Daoy (cell line): Measurements from ENCODE around the gene CNGA3. TPM values are rescaled to one million over a fixed set of nuclear protein-coding genes. Genes with fewer than 3 reads are reported as not detected.
"Not testable (repeated sequence)": the region's sequence is repeated elsewhere in the genome, so short reads cannot be mapped to it uniquely, and the experiment has no call there.

Experiments
- DNase-seq: peaks from one replicate; pipeline ENCODE4 v3.0.0-alpha.2; 2015; ENCODE audit warnings: low read depth
- total RNA-seq: library from RNA; depleted of rRNA; stranded (reverse); fragments of >200 nt; shearing (Covaris generic); gene quantifications from 2 replicates; pipeline ENCODE4 v1.2.3, GENCODE V29; 2014

Gene CNGA3
- total RNA-seq, 1 experiment from 2014 or later = not detected

DNA sequence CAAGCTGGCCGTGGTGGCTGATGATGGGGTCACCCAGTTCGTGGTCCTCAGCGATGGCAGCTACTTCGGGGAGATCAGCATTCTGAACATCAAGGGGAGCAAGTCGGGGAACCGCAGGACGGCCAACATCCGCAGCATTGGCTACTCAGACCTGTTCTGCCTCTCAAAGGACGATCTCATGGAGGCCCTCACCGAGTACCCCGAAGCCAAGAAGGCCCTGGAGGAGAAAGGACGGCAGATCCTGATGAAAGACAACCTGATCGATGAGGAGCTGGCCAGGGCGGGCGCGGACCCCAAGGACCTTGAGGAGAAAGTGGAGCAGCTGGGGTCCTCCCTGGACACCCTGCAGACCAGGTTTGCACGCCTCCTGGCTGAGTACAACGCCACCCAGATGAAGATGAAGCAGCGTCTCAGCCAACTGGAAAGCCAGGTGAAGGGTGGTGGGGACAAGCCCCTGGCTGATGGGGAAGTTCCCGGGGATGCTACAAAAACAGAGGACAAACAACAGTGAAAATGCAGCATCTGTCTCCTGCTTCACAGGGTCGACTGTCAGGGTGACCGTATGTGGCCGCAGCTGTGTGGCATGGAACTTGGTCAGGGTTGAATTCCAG, 50.6 kb downstream of the CNGA3 start:
- DNase-seq = no peak

DNA sequence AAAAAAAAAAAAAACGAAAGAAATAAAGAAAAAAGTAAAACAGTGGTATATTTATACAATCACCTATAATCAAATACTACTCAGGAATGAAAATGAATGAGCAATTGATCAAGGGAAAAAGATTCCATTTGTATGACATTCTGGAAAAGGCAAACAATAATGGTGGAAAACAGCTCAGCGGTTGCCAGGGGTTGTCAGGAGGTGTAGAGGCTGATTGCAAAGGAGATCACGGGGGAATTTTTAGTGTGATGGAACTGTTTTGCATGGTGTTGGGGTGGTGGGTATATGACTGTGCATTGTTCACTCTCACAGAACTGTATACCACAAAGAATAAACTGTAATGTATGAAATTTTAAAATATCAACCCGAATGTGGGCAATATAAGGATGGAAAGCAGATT, 52.9 kb downstream of the CNGA3 start:
- no peak for DNase-seq

DNA sequence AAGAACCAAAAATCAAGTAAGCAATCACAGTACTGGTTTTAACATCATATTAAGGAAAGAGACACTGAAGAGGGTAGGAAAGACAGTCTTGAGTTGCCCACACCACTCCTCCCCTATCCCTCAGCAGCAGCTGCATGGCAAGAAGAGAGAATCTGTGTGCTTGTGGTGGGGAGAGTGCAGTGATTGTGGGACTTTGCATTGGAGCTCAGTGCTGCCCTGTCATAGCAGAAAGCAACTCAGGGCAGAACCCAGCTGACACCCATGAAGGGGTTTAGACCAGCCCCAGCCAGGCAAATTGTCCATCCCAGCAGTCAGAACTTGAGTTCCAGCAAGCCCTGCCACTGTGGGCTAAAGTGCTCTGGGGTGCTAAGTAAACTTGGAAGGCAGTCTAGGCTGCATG, 57.6 kb downstream of the CNGA3 start:
- no peak for DNase-seq

DNA sequence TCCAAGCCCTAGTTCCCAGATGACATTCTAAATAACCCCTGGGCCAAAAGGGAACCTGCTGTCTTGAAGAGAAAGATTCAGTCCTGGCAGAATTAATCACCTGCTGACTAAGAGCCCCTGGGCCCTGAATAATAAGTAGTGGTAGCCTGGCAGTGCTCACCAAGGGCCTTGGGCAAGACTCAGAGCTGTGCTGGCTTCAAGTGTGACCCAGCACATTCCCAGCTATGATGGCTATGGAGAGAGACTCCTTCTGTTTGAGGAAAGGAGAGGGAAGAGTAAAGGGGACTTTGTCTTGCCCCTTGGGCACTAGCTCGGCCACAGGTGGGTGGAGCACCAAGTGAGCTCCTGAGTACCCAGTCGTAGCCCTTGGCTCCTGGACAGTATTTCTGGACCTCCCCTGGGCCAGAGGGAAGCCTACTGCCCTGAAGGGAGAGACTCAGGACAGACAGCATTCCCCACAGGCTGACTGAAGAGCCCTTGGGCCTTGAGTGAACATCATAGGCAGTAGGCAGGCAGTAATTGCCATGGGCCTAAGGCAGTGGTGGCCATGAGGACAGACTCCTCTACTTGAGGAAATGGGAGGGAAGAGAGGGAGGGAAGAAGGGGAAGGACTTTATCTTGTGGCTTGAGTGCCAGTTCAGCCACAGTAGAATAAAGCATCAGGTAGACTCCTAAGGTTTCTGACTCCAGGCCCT, 58.4 kb downstream of the CNGA3 start:
- DNase-seq = no peak

DNA sequence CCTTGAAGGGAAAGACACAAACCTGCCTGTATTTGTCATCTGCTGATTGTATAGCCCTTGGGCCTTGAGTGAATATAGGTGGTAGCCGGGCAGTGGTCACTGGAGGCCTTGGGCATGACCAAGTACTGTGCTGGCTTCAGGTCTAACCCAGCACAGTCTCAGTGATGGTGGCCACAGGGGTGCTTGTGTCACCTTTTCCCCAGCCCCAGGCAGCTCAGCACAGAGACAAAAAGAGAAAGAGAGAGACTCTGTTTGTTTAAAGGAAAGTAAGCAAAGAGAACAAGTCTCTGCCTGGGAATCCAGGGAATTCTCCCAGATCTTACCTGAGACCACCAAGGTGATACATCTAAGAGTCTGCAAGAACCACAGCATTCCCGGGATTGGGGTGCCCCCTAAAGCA, 59.0 kb downstream of the CNGA3 start:
- no peak for DNase-seq

DNA sequence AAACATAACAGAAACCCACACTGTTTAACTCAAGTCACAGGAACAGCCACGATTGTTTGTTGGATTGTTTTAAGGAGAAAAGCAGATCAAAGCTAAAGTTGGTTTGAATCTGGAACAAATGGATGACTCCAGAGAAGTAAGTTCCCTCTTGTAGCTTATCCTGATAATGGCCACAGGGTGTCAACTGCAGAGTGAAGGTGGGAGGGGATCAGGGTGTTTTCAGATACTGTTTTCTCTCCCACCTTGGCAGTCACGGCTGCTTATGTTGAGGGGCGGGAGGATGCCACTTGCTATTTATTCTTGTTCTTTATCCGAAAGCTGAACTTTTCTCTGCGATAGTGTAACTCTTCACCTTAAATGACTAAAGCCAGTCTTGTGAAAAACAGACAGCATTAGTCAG, 61.9 kb downstream of the CNGA3 start:
- DNase-seq = no peak

DNA sequence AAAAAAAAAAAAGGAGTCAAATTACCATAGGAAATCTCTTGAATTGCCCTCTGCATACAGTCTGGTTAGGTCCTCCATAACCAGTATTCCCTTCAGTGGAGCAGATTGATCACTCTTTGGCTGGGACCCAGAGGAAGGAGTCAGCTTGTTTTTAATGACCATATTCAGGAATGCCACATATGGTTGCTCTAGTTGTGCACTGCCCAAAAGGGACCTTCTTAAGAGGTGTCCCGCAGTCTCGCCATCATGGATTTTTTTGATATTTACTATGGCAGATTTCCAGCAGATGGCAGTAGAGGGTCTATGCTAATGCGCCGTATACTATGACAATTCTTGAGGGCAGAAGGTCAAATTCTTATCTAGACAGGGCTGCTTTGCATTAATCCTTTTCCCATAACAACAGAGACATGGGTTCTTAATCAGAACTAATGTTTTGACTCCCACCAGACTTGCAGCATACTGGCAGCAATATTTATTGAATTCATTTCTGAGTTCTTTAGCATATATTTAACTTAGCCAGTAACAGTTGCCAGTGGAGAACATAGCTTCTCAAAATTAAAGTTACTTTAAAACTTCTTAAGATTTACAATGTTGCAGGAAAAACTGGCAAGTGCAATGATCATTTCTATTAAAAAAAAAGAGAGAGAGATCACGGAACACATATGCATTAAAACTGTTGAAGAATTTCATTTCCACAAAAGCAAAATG, 66.6 kb downstream of the CNGA3 start:
- DNase-seq = peak; percentile 41

DNA sequence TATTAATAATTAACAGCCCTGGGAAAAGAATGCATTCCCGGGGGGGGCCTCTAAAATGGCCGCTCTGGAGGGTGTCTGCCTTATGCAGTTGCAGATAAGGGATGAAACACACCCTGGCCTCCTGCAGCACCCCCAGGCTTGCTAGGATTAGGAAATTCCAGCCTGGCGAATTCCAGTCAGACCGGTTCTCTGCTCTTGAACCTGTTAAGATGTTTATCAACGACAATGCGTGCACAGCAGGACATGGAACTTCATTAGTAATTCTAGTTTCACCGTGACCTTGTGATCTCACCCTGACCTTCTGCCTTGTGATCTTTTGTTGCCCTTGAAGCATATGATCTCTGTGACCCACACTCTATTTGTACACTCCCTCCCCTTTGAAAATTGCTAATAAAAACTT, 68.0 kb downstream of the CNGA3 start:
- not testable (repeated sequence) for DNase-seq

DNA sequence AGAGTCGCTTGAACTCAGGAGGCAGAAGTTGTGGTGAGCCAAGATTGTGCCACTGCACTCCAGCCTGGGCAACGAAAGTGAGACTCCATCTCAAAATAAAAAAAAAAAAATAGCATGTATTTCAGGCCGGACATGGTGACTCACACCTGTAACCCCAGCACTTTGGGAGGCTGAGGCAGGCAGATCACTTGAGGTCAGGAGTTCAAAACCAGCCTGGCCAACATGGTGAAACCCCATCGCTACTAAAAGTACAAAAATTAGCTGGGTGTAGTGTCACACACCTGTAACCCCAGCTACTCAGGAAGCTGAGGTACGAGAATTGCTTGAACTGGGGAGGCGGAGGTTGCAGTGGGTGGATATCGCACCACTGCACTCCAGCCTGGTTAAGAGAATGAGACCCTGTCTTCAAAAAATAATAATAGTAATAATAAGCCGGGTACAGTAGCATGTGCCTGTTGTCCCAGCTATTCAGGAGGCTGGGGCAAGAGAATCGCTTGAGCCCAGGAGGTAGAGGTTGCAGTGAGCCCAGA, 69.5 kb downstream of the CNGA3 start:
- DNase-seq = not testable (repeated sequence)

DNA sequence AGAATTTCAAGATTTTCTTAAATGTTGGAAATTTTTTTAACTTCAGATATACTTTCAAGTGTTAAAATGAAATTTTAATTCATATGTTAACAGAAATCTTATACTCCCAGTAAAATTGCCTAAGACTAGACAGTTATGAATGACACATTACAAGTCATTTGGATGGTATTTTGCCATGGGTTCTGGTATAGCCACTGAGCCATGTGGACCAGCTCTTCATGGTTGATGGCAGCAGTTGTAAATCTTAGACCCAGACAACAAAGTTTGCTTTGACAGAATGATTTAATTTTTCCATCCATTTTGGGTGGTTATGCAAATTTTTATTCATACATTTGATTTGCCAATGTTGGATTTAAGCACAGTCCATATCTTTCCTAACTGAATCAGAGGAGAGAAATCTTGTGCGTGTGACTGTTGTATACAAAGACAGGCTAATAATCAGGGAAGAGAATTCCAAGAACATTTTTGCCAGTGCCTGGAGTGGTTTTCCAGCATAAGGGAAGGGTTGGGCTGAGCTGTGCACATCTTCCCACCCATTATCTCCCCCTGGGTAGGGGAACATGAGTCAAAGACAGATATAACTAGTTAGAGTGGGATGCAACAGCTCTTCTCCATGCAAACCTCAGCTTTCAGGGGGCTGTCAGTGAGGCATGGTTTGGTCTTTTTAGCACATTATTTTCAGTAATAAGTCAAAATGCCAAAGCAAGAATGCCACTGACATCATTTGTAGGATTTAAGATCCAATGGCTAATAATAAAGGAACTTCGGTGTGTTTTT, 70.3 kb downstream of the CNGA3 start:
- no peak for DNase-seq

DNA sequence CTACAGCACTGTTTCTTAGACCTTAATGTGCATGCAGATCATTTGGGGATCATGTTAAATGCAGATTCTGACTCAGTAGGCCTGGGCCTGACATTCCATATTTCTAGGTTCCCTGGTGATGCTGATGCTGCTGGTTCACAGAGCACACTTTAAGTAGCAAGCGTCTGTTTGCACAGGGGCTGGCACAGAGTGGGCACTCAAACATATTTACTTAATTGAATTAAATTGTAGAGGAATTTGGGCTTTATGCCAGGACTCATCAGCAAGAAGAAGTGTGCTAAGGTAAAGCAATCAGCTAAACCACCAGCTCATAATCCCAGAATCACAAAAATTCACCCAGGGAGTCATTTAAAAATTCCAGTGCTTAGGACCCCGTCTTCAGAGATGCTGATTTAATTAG, 73.3 kb downstream of the CNGA3 start:
- DNase-seq = no peak

DNA sequence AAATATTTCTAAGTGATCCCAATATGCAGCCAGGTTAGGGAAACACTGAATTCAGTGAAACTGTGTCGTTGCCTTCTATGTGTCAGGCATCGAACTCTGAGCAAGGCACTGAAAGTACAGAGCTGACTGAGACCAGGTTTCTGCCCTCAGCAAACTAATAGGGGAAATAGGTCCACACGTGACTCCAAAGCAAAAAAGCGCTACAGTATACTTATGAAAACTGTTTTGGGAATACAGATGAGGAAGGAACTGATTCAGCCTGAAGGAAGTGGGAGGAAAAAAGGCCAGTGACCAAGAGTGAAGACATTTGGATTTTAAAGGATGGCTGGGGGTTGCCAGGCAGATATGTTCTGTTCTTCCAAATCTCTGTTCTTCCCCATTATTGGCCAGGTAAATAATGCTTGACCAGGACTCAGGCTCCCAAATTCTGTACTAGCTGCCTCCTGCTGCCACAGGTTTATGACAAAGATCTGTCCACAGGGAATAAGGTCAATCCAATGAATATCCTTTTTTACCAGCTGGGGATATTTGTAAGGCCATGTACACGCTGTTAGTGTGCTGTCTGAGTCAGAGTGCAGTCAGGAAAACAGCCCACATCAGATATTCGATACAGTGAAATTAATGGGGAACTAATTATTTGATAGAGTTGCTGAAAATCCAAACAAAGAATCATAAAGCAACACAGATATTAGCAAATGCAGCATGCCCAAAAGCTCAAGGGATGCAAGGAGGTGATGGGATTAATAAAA, 73.9 kb downstream of the CNGA3 start:
- DNase-seq = no peak

DNA sequence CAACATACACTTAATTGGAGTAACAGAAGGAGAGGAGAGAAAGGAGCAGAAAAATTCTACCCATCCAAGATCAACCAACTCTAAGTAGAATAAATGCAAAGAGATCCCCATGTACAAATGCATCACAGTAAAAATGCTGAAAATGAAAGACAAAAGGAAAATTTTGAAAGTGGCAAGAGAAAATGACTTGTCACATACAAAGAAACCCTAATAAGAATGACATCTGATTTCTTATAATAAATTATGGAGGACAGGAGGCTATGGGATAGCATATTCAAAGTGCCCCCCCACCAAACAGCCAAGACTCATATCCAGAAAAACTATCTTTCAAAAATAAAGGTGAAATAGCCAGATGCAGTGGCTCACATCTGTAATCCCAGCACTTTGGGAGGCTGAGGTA, 76.2 kb downstream of the CNGA3 start:
- DNase-seq = no peak

DNA sequence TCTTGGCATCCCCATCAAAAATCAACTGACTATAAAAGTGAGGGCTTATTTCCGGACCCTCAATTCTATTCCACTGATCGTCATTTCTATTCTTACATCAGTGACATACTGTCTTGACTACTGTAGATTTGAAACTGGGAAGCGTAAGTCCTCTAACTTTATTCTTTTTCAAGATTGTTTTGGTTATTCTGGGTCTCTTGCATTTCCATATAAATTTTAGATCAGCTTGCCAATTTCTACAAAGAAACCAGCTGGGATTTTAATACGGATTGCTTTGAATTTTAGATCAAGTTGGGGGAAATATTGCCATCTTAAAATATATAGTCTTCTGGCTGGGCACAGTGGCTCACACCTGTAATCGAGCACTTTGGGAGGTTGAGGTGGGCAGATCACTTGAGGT, 80.5 kb downstream of the CNGA3 start:
- DNase-seq = no peak

DNA sequence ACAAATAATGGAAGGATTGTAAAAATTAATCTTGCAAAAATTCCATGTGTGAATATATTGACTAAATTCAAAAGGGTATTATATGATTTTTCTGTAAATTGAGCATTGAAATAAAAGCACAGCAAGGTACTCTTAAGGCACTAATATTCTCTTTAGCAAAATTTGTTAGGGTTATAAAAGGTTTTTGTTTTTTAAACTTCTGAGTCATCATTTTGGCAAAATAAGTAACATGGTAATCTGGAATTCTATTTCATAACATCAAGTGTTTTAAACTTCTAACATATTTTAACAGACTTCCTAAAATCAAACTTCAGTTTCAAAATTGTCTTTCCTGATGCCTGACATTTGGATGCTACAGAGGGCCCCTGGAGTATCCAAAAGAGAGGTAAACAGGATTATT, 85.9 kb downstream of the CNGA3 start:
- no peak for DNase-seq

DNA sequence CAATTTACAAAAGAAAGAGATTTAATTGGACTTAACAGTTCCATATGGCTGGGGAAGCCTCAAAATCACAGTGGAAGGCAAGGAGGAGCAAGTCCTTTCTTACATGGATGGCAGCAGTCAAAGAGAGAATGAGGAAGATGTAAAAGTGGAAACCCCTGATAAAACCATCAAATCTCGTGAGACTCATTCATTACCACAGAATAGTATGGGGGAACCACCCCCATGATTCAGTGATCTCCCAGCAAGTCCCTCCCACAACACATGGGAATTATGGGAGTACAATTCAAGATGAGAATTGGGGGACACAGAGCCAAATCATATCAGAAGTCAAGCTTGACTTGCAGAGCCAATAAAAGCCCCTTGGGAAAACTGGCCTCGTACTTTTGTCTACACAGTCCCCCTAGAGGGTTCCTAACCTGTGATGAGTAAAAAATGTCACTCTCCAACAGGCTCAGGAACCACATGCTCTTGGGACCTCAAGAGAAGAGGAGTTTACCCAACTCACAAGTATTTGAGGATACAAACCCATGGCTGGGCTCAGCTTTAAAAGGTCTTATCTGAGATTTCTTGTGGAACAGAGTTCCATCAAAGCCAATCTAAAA, 87.2 kb downstream of the CNGA3 start:
- no peak for DNase-seq

DNA sequence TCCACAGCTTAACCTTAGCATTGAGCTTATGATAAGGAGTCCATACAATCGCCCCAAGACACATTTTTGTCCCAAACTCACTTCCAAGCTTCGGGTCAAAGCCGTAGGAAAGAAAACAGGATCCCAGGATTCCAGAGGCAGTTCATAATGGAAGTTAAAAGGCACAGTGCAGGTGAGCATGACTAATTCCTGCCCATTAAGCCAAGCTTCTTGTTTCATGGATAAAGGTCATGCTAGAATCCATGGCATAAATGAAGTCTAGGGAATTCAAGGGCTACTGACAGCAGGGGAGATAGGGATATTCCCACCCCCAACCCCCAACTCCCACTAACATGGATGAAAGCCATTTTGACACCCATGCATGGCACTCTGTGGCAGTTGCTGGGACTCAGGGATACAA, 88.2 kb downstream of the CNGA3 start:
- DNase-seq = no peak

DNA sequence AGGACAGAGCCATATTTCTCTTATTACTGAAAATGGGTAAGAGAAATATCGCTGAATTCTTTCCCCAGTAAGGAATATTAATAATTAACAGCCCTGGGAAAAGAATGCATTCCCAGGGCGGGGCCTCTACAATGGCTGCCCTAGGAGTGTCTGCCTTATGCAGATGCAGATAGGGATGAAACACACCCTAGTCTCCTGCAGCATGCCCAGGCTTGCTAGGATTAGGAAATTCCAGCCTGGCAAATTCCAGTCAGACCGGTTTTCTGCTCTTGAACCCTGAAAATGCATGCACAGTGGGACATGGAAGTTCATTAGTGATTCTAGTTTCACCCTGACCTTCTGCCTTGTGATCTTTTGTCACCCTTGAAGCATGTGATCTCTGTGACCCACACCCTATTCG, 89.4 kb downstream of the CNGA3 start:
- not testable (repeated sequence) for DNase-seq

DNA sequence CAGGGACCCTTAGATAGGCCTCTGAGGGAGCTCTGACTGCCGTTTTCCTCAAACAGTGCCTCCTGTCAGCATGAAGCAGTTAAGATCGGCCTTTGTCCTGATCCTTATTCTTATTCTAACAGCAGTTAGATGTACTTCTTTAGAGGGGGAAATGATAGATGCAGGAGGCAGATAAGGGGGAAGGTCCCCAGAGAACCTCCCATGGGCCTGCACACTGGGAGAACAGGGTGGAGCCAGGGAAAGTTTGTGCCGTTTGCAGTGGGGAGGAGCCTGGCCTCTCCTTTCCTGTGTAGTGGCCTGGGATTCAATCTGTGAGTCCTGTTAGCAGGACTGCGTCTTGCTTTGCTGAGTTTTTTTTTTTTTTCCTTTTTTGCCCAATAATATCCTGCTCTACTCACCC, 90.5 kb downstream of the CNGA3 start:
- no peak for DNase-seq

DNA sequence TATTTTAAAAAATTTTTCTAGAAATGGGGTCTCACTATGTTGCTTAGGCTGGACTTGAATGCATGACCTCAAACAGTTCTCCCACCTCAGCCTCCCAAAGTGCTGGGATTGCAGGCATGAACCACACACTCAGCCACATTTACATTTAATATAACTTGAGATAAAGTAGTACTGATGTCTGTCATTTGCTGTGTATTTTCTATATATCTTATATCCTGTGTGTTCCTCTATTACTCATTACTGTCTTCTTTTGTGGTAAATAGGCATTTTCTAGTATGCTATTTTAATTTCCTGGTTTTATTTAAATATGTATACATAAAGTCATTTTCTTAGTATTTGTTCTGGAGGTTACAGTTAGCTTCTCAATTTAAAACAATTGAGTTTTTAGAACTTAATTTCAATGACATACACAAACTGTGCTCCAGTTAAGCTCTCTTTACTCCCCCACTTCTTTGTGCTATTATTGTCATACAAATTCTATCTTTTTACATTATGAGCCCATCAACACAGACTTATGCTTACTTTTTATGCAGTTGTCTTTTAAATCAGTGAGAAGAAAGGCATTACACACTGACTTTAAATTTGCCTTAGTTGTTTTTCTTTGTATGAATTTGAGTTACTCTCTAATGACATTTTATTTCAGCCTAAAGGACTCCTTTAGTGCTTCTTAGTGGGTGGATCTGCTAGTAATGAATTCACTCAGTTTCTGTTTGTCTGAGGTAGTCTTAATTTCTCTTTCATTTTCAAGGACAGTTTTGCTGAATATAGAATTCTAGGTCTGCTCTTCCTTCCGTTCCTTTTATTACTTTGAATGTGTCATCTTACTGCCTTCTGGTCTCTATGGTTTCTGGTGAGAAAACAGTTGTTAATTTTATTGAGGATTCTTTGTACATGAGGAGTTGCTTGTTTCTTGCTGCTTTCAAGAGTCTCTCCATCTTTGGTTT, 92.2 kb downstream of the CNGA3 start:
- DNase-seq = no peak
